ENCODE results near the gene MYL4. TPM values are rescaled to one million over a fixed set of nuclear protein-coding genes. Genes with fewer than 3 reads are reported as not detected.
A peak's percentile ranks its signal among the peaks of the same experiment; 100 is the strongest.

Gene MYL4
- total and polyA plus RNA-seq, 4 experiments from 2014 or later = not detected

- H3K27ac Mint-ChIP-seq = peak overlapping the region in 2 of 7 donors; percentile 36 to 68
- Histone ChIP-seq H3K4me3 (ENCODE audit: low read length in 2 of 2) (no peak overlapping the region), H3K36me3 (ENCODE audit: insufficient read depth, low read length) (no peaks in the 10 kb centered on the region), H3K4me1 (ENCODE audit: insufficient read depth, low read length) (peaks cover 19% of the 10 kb centered on the region), H3K9me3 (ENCODE audit: control insufficient read depth in 1 of 2, low read length in 2 of 2) (no peaks in the 10 kb centered on the region), H3K27ac (ENCODE audit: low read depth, low read length) (no peak overlapping the region), H3K27me3 (ENCODE audit: insufficient read depth, low read length) (no peaks in the 10 kb centered on the region)
- intact Hi-C loops (cut with micrococcal nuclease) = no loop called here
- peaks cover 14 to 23% (median 18%) of the 10 kb centered on the region in 4 donors for H3K4me1 Mint-ChIP-seq
- no peak overlapping the region for H3K4me3 Mint-ChIP-seq
- H3K9me3 Mint-ChIP-seq = peaks cover 0 to 4% (median 0%) of the 10 kb centered on the region in 8 donors
- H3K27me3 Mint-ChIP-seq = peaks cover 0 to 4% of the 10 kb centered on the region in 2 donors
- ChIA-PET POLR2A (ENCODE audit: partially characterized antibody) (interaction anchor here (0.8 kb wide), 1 partner anchor 19 kb away, joined by 3 read pairs; no protein-coding TSS in a partner anchor), CTCF (ENCODE audit: partially characterized antibody) (no interaction called here)
- DNase-seq = no peak
- H3K36me3 Mint-ChIP-seq = no peaks in the 10 kb centered on the region
Observed at GRCh38 chr17:47224966-47225365, 15.8 kb downstream of the MYL4 start.

- peaks cover 0 to 4% (median 0%) of the 10 kb centered on the region in 8 donors for H3K9me3 Mint-ChIP-seq
- no peak overlapping the region for H3K4me3 ChIP-seq (ENCODE audit: low read length in 2 of 2)
- no peak for DNase-seq
- peaks cover 19% of the 10 kb centered on the region for H3K4me1 ChIP-seq (ENCODE audit: insufficient read depth, low read length)
- H3K27me3 ChIP-seq (ENCODE audit: insufficient read depth, low read length) = no peaks in the 10 kb centered on the region
- no peaks in the 10 kb centered on the region for H3K9me3 ChIP-seq (ENCODE audit: control insufficient read depth in 1 of 2, low read length in 2 of 2)
- H3K27ac Mint-ChIP-seq = peak overlapping the region in 2 of 7 donors; percentile 22 to 47
- H3K4me1 Mint-ChIP-seq = peaks cover 14 to 23% (median 17%) of the 10 kb centered on the region in 4 donors
- H3K27ac ChIP-seq (ENCODE audit: low read depth, low read length) = no peak overlapping the region
- POLR2A ChIA-PET (ENCODE audit: partially characterized antibody) = interaction anchor here (0.8 kb wide), 1 partner anchor 19 kb away, joined by 3 read pairs; no protein-coding TSS in a partner anchor
- CTCF ChIA-PET (ENCODE audit: partially characterized antibody) = no interaction called here
- H3K4me3 Mint-ChIP-seq = no peak overlapping the region
- peaks cover 2 to 4% of the 10 kb centered on the region in 2 donors for H3K27me3 Mint-ChIP-seq
- no peaks in the 10 kb centered on the region for H3K36me3 Mint-ChIP-seq
- intact Hi-C loops (cut with micrococcal nuclease) = no loop called here
- no peaks in the 10 kb centered on the region for H3K36me3 ChIP-seq (ENCODE audit: insufficient read depth, low read length)
Observed at GRCh38 chr17:47225436-47225858, 16.3 kb downstream of the MYL4 start.

GRCh38 chr17:47225911-47226688 is 17.0 kb downstream of the MYL4 start:
- Mint-ChIP-seq H3K27me3 (peaks cover 2 to 7% of the 10 kb centered on the region in 2 donors), H3K9me3 (peaks cover 0 to 4% (median 0%) of the 10 kb centered on the region in 8 donors), H3K36me3 (no peaks in the 10 kb centered on the region), H3K4me1 (peaks cover 11 to 19% (median 14%) of the 10 kb centered on the region in 4 donors), H3K4me3 (no peak overlapping the region), H3K27ac (peak overlapping the region in 2 of 7 donors; percentile 23 to 47)
- no peak overlapping the region for H3K27ac ChIP-seq (ENCODE audit: low read depth, low read length)
- no peak overlapping the region for H3K4me3 ChIP-seq (ENCODE audit: low read length in 2 of 2)
- peaks cover 13% of the 10 kb centered on the region for H3K4me1 ChIP-seq (ENCODE audit: insufficient read depth, low read length)
- CTCF ChIA-PET (ENCODE audit: partially characterized antibody) = interaction anchor here (1.0 to 1.1 kb wide), 2 partner anchors 32 to 90 kb away, joined by 3 read pairs; no protein-coding TSS in a partner anchor
- H3K36me3 ChIP-seq (ENCODE audit: insufficient read depth, low read length) = no peaks in the 10 kb centered on the region
- no peak for DNase-seq
- POLR2A ChIA-PET (ENCODE audit: partially characterized antibody) = no interaction called here
- no peaks in the 10 kb centered on the region for H3K9me3 ChIP-seq (ENCODE audit: control insufficient read depth in 1 of 2, low read length in 2 of 2)
- intact Hi-C loops (cut with micrococcal nuclease) = no loop called here
- no peaks in the 10 kb centered on the region for H3K27me3 ChIP-seq (ENCODE audit: insufficient read depth, low read length)

DNA sequence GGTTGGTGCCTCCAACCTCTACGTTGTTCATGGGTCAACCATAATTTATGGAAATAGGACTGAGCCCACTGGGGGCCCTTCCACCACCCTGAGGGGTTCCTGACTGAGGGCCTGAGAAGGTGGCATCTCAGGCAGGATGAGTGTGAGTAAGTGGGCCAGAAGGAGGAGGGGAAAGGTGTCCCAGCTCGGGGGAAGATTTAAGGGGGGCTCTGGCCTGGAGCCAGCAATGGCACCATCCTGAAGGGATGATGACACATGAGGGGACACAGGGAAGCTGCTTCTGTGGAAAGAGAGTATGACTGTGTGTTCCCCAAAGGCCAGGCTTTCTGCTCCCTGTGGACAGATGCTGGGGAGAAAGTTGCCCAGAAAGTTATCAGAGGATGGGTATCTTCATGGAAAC is 18.7 kb downstream of the MYL4 start:
- Mint-ChIP-seq H3K27ac (peak overlapping the region in 1 of 7 donors; percentile 8), H3K4me3 (no peak overlapping the region), H3K27me3 (peaks cover 2 to 7% of the 10 kb centered on the region in 2 donors), H3K36me3 (no peaks in the 10 kb centered on the region), H3K4me1 (peaks cover 10 to 13% (median 12%) of the 10 kb centered on the region in 4 donors), H3K9me3 (peaks cover 0 to 4% (median 0%) of the 10 kb centered on the region in 8 donors)
- Histone ChIP-seq H3K4me3 (ENCODE audit: low read length in 2 of 2) (no peak overlapping the region), H3K27ac (ENCODE audit: low read depth, low read length) (no peak overlapping the region), H3K4me1 (ENCODE audit: insufficient read depth, low read length) (peaks cover 12% of the 10 kb centered on the region), H3K9me3 (ENCODE audit: control insufficient read depth in 1 of 2, low read length in 2 of 2) (no peaks in the 10 kb centered on the region), H3K36me3 (ENCODE audit: insufficient read depth, low read length) (no peaks in the 10 kb centered on the region), H3K27me3 (ENCODE audit: insufficient read depth, low read length) (no peaks in the 10 kb centered on the region)
- intact Hi-C loops (cut with micrococcal nuclease) = no loop called here
- DNase-seq = no peak
- CTCF ChIA-PET (ENCODE audit: partially characterized antibody) = interaction anchor here (1.8 to 4.5 kb wide), 3 partner anchors 20 to 387 kb away, joined by 6 to 42 read pairs (median 11); no protein-coding TSS in a partner anchor
- POLR2A ChIA-PET (ENCODE audit: partially characterized antibody) = interaction anchor here (1.0 kb wide), 1 partner anchor 22 kb away, joined by 3 read pairs; no protein-coding TSS in a partner anchor

DNA sequence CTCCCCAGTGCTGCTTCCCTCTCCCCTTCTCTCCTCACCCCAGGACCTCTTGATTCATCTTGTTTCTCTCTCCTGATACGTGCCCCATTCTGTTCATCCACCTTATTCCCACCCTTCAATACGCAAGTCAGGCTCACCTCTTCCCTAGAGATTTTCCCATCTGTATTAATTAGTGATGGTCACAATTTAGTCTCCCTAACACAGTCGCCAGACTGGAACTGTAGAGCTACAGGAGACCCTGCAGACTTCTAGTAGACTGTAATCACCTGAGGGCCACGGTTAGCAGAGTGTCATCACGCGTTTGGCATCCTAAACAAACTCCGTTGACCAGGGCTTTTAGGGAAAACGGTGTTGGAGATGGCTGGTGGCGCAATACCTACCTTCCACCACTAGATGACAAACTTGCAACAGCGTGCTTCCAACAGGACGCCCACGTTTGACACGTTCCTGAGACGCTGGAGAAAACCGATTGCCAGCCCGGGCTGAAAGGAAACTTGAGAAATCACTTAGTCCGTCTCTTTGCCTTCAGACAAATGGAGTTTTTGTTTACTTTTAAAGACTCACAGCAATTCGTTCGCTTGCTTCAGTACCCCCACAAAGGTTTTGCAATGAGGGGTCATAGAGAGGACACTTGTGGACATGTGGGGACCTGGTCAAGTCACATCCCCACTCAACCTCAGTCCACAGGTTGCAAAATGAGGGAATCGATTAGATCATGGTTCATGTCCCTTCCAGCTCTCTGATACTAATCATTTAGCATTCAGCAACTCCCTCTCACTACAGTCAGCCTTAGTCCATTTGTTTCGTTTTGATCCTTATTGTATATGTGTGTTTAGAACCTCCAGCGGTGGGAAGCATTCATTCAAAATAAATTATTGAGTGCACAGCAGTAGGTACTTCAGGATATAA is 20.6 kb downstream of the MYL4 start:
- intact Hi-C loops (cut with micrococcal nuclease) = loop anchor here (1.0 kb wide), 3 partner anchors 24 to 387 kb away; no protein-coding TSS in a partner anchor

DNA sequence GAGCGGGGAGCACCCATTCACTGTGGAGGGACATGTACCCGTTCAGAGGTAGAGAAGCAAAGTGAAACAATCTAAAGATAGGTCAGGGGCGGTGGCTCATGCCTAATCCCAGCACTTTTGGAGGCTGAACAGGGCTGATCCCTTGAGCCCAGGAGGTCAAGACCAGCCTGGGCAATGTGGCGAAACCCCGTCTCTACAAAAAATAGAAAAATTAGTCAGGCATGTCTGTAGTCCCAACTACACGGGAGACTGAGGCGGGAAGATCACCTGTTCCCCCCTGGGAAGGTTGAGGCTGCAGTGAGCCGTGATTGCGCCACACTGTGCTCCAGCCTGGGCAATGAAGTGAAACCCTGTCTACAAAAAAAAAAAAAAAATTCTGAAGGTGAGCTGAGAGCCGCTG is 21.7 kb downstream of the MYL4 start:
- DNase-seq = no peak
- Mint-ChIP-seq H3K27me3 (peaks cover 2 to 7% of the 10 kb centered on the region in 2 donors), H3K4me1 (peaks cover 10 to 13% (median 12%) of the 10 kb centered on the region in 4 donors), H3K4me3 (peak overlapping the region in 1 of 8 donors; percentile 78), H3K9me3 (peaks cover 0 to 2% (median 0%) of the 10 kb centered on the region in 8 donors), H3K36me3 (no peaks in the 10 kb centered on the region), H3K27ac (no peak overlapping the region)
- intact Hi-C loops (cut with micrococcal nuclease) = no loop called here
- H3K4me1 ChIP-seq (ENCODE audit: insufficient read depth, low read length) = peaks cover 12% of the 10 kb centered on the region
- POLR2A ChIA-PET (ENCODE audit: partially characterized antibody) = no interaction called here
- no peak overlapping the region for H3K27ac ChIP-seq (ENCODE audit: low read depth, low read length)
- CTCF ChIA-PET (ENCODE audit: partially characterized antibody) = interaction anchor here (1.0 to 4.5 kb wide), 11 partner anchors 10 to 385 kb away, joined by 3 to 42 read pairs (median 5); no protein-coding TSS in a partner anchor
- no peaks in the 10 kb centered on the region for H3K27me3 ChIP-seq (ENCODE audit: insufficient read depth, low read length)
- no peaks in the 10 kb centered on the region for H3K9me3 ChIP-seq (ENCODE audit: control insufficient read depth in 1 of 2, low read length in 2 of 2)
- no peaks in the 10 kb centered on the region for H3K36me3 ChIP-seq (ENCODE audit: insufficient read depth, low read length)
- no peak overlapping the region for H3K4me3 ChIP-seq (ENCODE audit: low read length in 2 of 2)

More for the DNA sequence above, 20.6 kb downstream of the MYL4 start:
- Mint-ChIP-seq H3K27me3 (peaks cover 2 to 7% of the 10 kb centered on the region in 2 donors), H3K36me3 (no peaks in the 10 kb centered on the region), H3K27ac (peak overlapping the region in 4 of 7 donors; percentile 16 to 53 (median 43)), H3K4me1 (peaks cover 10 to 13% (median 12%) of the 10 kb centered on the region in 4 donors), H3K9me3 (peaks cover 0 to 2% (median 0%) of the 10 kb centered on the region in 8 donors), H3K4me3 (peak overlapping the region; percentile 3 to 78 (median 66))
- peak; percentile 58 to 67 (median 62) for DNase-seq
- Histone ChIP-seq H3K9me3 (ENCODE audit: control insufficient read depth in 1 of 2, low read length in 2 of 2) (no peaks in the 10 kb centered on the region), H3K27ac (ENCODE audit: low read depth, low read length) (no peak overlapping the region), H3K27me3 (ENCODE audit: insufficient read depth, low read length) (no peaks in the 10 kb centered on the region), H3K4me1 (ENCODE audit: insufficient read depth, low read length) (peaks cover 12% of the 10 kb centered on the region), H3K4me3 (ENCODE audit: low read length in 2 of 2) (peak overlapping the region in 1 of 2 donors; percentile 12), H3K36me3 (ENCODE audit: insufficient read depth, low read length) (no peaks in the 10 kb centered on the region)
- ChIA-PET POLR2A (ENCODE audit: partially characterized antibody) (interaction anchor here (0.5 to 1.4 kb wide), 5 partner anchors 14 to 386 kb away, joined by 3 to 8 read pairs (median 3); no protein-coding TSS in a partner anchor), CTCF (ENCODE audit: partially characterized antibody) (interaction anchor here (0.6 to 4.5 kb wide), 20 partner anchors 10 to 389 kb away, joined by 3 to 42 read pairs (median 6); no protein-coding TSS in a partner anchor)
